ENCODE results near the gene PPP1R12A. TPM values are rescaled to one million over a fixed set of nuclear protein-coding genes. Genes with fewer than 3 reads are reported as not detected.

Gene PPP1R12A
- total and polyA plus RNA-seq, 9 donors, result 28.9 to 104 (median 75.3) TPM

DNA sequence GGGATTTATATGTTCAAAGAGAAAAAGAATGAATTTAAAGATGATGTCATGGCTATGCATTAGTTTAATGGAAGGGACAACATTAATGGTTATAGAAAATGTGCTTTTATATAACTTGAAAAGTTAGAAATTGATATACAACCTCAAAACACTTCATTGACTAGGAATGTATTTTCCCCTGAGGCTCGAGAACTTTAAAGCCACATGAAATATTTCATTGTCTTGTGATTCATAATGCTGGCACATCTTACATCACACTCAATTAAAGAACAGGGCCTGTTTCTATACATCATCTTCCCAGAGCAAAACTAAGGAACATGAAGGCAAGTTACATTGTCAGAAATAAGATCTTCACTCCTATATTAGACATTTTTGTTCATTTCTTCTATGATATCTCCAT is 208.9 kb downstream of the PPP1R12A start:
- WGBS, 3 donors, result 66 to 92% (median 78%) methylated on average over 1 of the region's 1 CpG
- DNase-seq, result no peak
- no peak overlapping the region for H3K27ac ChIP-seq
- no peak overlapping the region for H3K4me3 ChIP-seq
- no peaks in the 10 kb centered on the region for H3K36me3 ChIP-seq
- intact Hi-C loops (cut with DNase I), result no loop called here
- no peaks in the 10 kb centered on the region for H3K27me3 ChIP-seq
- H3K9me3 ChIP-seq, result no peaks in the 10 kb centered on the region
- H3K4me1 ChIP-seq (ENCODE audit: insufficient read depth), result no peaks in the 10 kb centered on the region
- TF ChIP-seq EP300 (IDR thresholded peaks at IDR 0.05) (no peak), POLR2A (IDR thresholded peaks at IDR 0.05) (no peak)
- TF ChIP-seq, protein P1, sequence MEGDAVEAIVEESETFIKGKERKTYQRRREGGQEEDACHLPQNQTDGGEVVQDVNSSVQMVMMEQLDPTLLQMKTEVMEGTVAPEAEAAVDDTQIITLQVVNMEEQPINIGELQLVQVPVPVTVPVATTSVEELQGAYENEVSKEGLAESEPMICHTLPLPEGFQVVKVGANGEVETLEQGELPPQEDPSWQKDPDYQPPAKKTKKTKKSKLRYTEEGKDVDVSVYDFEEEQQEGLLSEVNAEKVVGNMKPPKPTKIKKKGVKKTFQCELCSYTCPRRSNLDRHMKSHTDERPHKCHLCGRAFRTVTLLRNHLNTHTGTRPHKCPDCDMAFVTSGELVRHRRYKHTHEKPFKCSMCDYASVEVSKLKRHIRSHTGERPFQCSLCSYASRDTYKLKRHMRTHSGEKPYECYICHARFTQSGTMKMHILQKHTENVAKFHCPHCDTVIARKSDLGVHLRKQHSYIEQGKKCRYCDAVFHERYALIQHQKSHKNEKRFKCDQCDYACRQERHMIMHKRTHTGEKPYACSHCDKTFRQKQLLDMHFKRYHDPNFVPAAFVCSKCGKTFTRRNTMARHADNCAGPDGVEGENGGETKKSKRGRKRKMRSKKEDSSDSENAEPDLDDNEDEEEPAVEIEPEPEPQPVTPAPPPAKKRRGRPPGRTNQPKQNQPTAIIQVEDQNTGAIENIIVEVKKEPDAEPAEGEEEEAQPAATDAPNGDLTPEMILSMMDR (IDR thresholded peaks at IDR 0.05), result no peak

Small RNAs within 50 kb of the gene (small RNA-seq; reads per million reads assigned to genes)
- gene RNA5SP363, result not detected

Other genes with a start within 250 kb of the PPP1R12A start
- 100 to 1,000 TPM in 1 of 7 donors, 10 to 100 TPM in 6; 46.8 to 125 (median 75.6) TPM for gene PAWR, start 244.1 kb downstream of the PPP1R12A start, total RNA-seq
- 10 to 100 TPM; 26.4 to 39.6 TPM for gene PAWR, start 244.1 kb downstream of the PPP1R12A start, polyA plus RNA-seq
- under 1 TPM in 5 of 7 donors, not detected in 2; 0.05 to 0.26 (median 0.11) TPM for gene OTOGL, start 164.4 kb upstream of the PPP1R12A start, total RNA-seq
- gene OTOGL, start 164.4 kb upstream of the PPP1R12A start, polyA plus RNA-seq, result under 1 TPM; 0.12 to 0.23 TPM